H1 (cell line): ENCODE results near the gene ATP6V1C2. TPM values are rescaled to one million over a fixed set of nuclear protein-coding genes. Genes with fewer than 3 reads are reported as not detected.

ENCODE experiments used
- CTCF ChIA-PET: fragments of 300-600 bp; sonication (Branson Sonifier 250); formaldehyde crosslinking; loops from one replicate; lab custom pipeline; 2021; ENCODE audit not compliant: partially characterized antibody; lab: Charles Lee
- POLR2A ChIA-PET: fragments of 300-600 bp; sonication (Branson Sonifier 250); formaldehyde crosslinking; loops from one replicate; lab custom pipeline; 2021; ENCODE audit warnings: inconsistent platforms; ENCODE audit not compliant: partially characterized antibody; lab: Charles Lee
- DNase-seq, 2 experiments: peaks; one replicate each; pipeline versions ENCODE4 v3.0.0 to v3.0.0-alpha.2; 2010 to 2022; ENCODE audit warnings: low spot score in 2 of 2, low read depth in 1 of 2, mixed read lengths in 1 of 2
- FAIRE-seq: peaks from 2 replicates; lab custom pipeline; 2011; peaks lifted over from hg19 to GRCh38; lab: Jason Lieb, UNC
- H2AFZ ChIP-seq: 2 replicates; pipeline ENCODE4 v1.8.1; 2012; ENCODE audit warnings: low read length, inconsistent platforms
- H2AK5ac ChIP-seq: 2 replicates; pipeline ENCODE4 v1.6.1; 2013; ENCODE audit warnings: low read depth, low read length
- H2BK120ac ChIP-seq: replicated peaks from 2 replicates; pipeline ENCODE3; 2013; ENCODE audit warnings: low read depth, low read length, inconsistent platforms
- H2BK12ac ChIP-seq: 2 replicates; pipeline ENCODE4 v1.6.1; 2013; ENCODE audit warnings: low read depth, low read length
- H2BK15ac ChIP-seq: 2 replicates; pipeline ENCODE4 v1.6.1; 2013; ENCODE audit warnings: low read length
- H2BK20ac ChIP-seq: 2 replicates; pipeline ENCODE4 v1.6.1; 2013; ENCODE audit warnings: low read length
- H2BK5ac ChIP-seq: 2 replicates; pipeline ENCODE4 v1.6.1; 2013; ENCODE audit warnings: low read depth, low read length
- H3K14ac ChIP-seq: 2 replicates; pipeline ENCODE4 v1.6.1; 2013; ENCODE audit warnings: inconsistent platforms; ENCODE audit not compliant: insufficient read length
- H3K18ac ChIP-seq: 2 replicates; pipeline ENCODE4 v1.6.1; 2013; ENCODE audit warnings: low read length; ENCODE audit errors: extremely low read depth
- H3K23ac ChIP-seq: 2 replicates; pipeline ENCODE4 v1.6.1; 2013; ENCODE audit warnings: inconsistent platforms; ENCODE audit not compliant: insufficient read length
- H3K23me2 ChIP-seq: 2 replicates; pipeline ENCODE4 v1.6.1; 2013; ENCODE audit warnings: low read depth, low read length
- H3K27ac ChIP-seq: 2 replicates; pipeline ENCODE4 v1.6.1; 2011; ENCODE audit warnings: low read depth, low read length, inconsistent platforms
- H3K27me3 ChIP-seq, 4 experiments: replicated peaks in 1 of 4; 1 replicate in 1 of 4; 2 replicates in 3 of 4; pipeline versions ENCODE4 v1.6.1 to v1.8.1; 2011 to 2013; ENCODE audit warnings: low read length in 3 of 4, mild to moderate bottlenecking in 3 of 4, inconsistent platforms in 2 of 4, mixed read lengths in 2 of 4, moderate library complexity in 1 of 4; ENCODE audit not compliant: control insufficient read depth in 3 of 4, insufficient read depth in 3 of 4; ENCODE audit errors: extremely low read depth in 1 of 4
- H3K36me3 ChIP-seq, 4 experiments: 2 replicates each; pipeline versions ENCODE4 v1.6.1 to v1.8.1; 2011 to 2013; ENCODE audit warnings: mild to moderate bottlenecking in 4 of 4, low read length in 3 of 4, moderate library complexity in 2 of 4, control low read depth in 1 of 4, inconsistent platforms in 1 of 4; ENCODE audit not compliant: insufficient read depth in 4 of 4, control insufficient read depth in 2 of 4
- H3K4ac ChIP-seq: replicated peaks from 2 replicates; pipeline ENCODE3; 2013; ENCODE audit warnings: low read length, low read depth, mixed read lengths, inconsistent platforms; ENCODE audit not compliant: insufficient read length
- H3K4me1 ChIP-seq, 4 experiments: replicated peaks in 1 of 4; 1 replicate in 1 of 4; 2 replicates in 3 of 4; pipeline versions ENCODE4 v1.6.1 to v1.8.1; 2011 to 2013; ENCODE audit warnings: low read length in 3 of 4, inconsistent platforms in 2 of 4, mixed read lengths in 1 of 4; ENCODE audit not compliant: insufficient read depth in 4 of 4, control insufficient read depth in 3 of 4
- H3K4me2 ChIP-seq, 2 experiments: 2 replicates each; pipeline versions ENCODE4 v1.6.1 to v1.8.1; 2011 to 2013; ENCODE audit warnings: low read depth in 2 of 2, low read length in 2 of 2, control low read depth in 1 of 2, inconsistent platforms in 1 of 2, mild to moderate bottlenecking in 1 of 2; ENCODE audit not compliant: insufficient read depth in 1 of 2
- H3K4me3 ChIP-seq, 4 experiments: fragments of 200-600, 300-600 bp in 1 of 4; sonication (generic), shearing (Covaris generic), sonication (Bioruptor Twin) in 1 of 4; 2 replicates each; pipeline versions ENCODE4 v1.5.1 to v1.8.1; 2011 to 2016; ENCODE audit warnings: low read length in 4 of 4, low read depth in 3 of 4, control low read depth in 2 of 4, inconsistent platforms in 2 of 4, mild to moderate bottlenecking in 2 of 4, mixed read lengths in 1 of 4, moderate library complexity in 1 of 4; ENCODE audit not compliant: insufficient read depth in 2 of 4; ENCODE audit errors: extremely low read depth in 1 of 4
- H3K56ac ChIP-seq: replicated peaks from 2 replicates; pipeline ENCODE3; 2013; ENCODE audit warnings: low read depth, mild to moderate bottlenecking, mixed read lengths, low read length, inconsistent platforms; ENCODE audit not compliant: insufficient read length
- H3K79me1 ChIP-seq: 2 replicates; pipeline ENCODE4 v1.6.1; 2013; ENCODE audit warnings: low read depth, low read length, control low read depth
- H3K79me2 ChIP-seq, 2 experiments: 2 replicates each; pipeline versions ENCODE4 v1.6.1 to v1.8.1; 2012 to 2013; ENCODE audit warnings: low read length in 2 of 2, mild to moderate bottlenecking in 2 of 2, inconsistent platforms in 1 of 2; ENCODE audit not compliant: insufficient read depth in 2 of 2, control insufficient read depth in 1 of 2
- H3K9ac ChIP-seq, 4 experiments: replicated peaks in 1 of 4; 1 replicate in 1 of 4; 2 replicates in 3 of 4; pipeline versions ENCODE4 v1.6.1 to v1.8.1; 2011 to 2013; ENCODE audit warnings: low read depth in 3 of 4, low read length in 3 of 4, control low read depth in 2 of 4, mild to moderate bottlenecking in 2 of 4, moderate library complexity in 2 of 4, inconsistent platforms in 1 of 4; ENCODE audit errors: extremely low read depth in 1 of 4
- H3K9me3 ChIP-seq, 2 experiments: 2 replicates each; pipeline versions ENCODE4 v1.6.1 to v1.8.1; 2012 to 2013; ENCODE audit warnings: mild to moderate bottlenecking in 2 of 2, moderate library complexity in 2 of 2, control low read depth in 1 of 2, inconsistent platforms in 1 of 2, low read depth in 1 of 2, low read length in 1 of 2, mixed read lengths in 1 of 2; ENCODE audit not compliant: insufficient read depth in 2 of 2
- H4K20me1 ChIP-seq, 2 experiments: replicated peaks in 1 of 2; 2 replicates each; pipeline versions ENCODE3 to v1.8.1; 2011 to 2013; ENCODE audit warnings: inconsistent platforms in 2 of 2, low read length in 2 of 2, mild to moderate bottlenecking in 1 of 2; ENCODE audit not compliant: insufficient read depth in 2 of 2, control insufficient read depth in 1 of 2
- H4K5ac ChIP-seq: 2 replicates; pipeline ENCODE4 v1.6.1; 2013; ENCODE audit warnings: low read length, low read depth, mixed read lengths, inconsistent platforms; ENCODE audit not compliant: insufficient read length
- H4K8ac ChIP-seq: 2 replicates; pipeline ENCODE4 v1.8.0; 2013; ENCODE audit warnings: mild to moderate bottlenecking, moderate library complexity, low read length, inconsistent platforms; ENCODE audit not compliant: insufficient read depth; ENCODE audit errors: extremely low read depth
- H4K91ac ChIP-seq: replicated peaks from 2 replicates; pipeline ENCODE3; 2013; ENCODE audit warnings: low read length, mixed read lengths, inconsistent platforms; ENCODE audit not compliant: insufficient read length
- CBX5 ChIP-seq: fragments of 300-800, 300-1000 bp; sonication (generic); IDR thresholded peaks from 2 replicates; pipeline ENCODE4 v1.7.1; 2016; ENCODE audit warnings: antibody characterized with exemption, low read length, low read depth
- EP300 ChIP-seq, 2 experiments: IDR thresholded peaks; 1 replicate in 1 of 2; 2 replicates in 1 of 2; pipeline ENCODE4 v1.6.1; 2011 to 2012; ENCODE audit warnings: low read depth in 2 of 2, low read length in 2 of 2, mild to moderate bottlenecking in 2 of 2, borderline replicate concordance in 1 of 2, inconsistent platforms in 1 of 2, moderate library complexity in 1 of 2
- NANOG ChIP-seq: IDR thresholded peaks from 2 replicates; pipeline ENCODE4 v1.6.1; 2011; ENCODE audit warnings: low read length, low read depth, mild to moderate bottlenecking, inconsistent platforms; ENCODE audit not compliant: insufficient read depth, poor library complexity, severe bottlenecking
- POU5F1 ChIP-seq: IDR thresholded peaks from 2 replicates; pipeline ENCODE4 v1.6.1; 2011; ENCODE audit warnings: low read depth, mild to moderate bottlenecking, low read length, moderate library complexity
- RAD21 ChIP-seq, 2 experiments: IDR thresholded peaks in 1 of 2; conservative IDR thresholded peaks in 1 of 2; 2 replicates each; pipeline ENCODE4 v1.6.1; 2011; ENCODE audit warnings: low read depth in 2 of 2, low read length in 2 of 2, improper control_type of control experiment in 1 of 2, inconsistent platforms in 1 of 2, mild to moderate bottlenecking in 1 of 2, moderate library complexity in 1 of 2
- SIN3A ChIP-seq, 2 experiments: IDR thresholded peaks in 1 of 2; conservative IDR thresholded peaks in 1 of 2; 2 replicates each; pipeline ENCODE4 v1.6.1; 2011 to 2012; ENCODE audit warnings: low read length in 2 of 2, improper control_type of control experiment in 1 of 2, low read depth in 1 of 2, mild to moderate bottlenecking in 1 of 2
- SP2 ChIP-seq: IDR thresholded peaks from 2 replicates; pipeline ENCODE4 v1.6.1; 2012; ENCODE audit warnings: mild to moderate bottlenecking, low read length, inconsistent platforms
- TAF1 ChIP-seq: IDR thresholded peaks from 2 replicates; pipeline ENCODE4 v1.6.1; 2011; ENCODE audit warnings: mild to moderate bottlenecking, low read depth, low read length
- YY1 ChIP-seq: IDR thresholded peaks from 2 replicates; pipeline ENCODE4 v1.6.1; 2011; ENCODE audit warnings: low read depth, mild to moderate bottlenecking, low read length
- WGBS, 2 experiments: shearing (Covaris generic) in 1 of 2; methylation state at CpG; one replicate each; pipeline versions ENCODE4 v1.1.6 to v1.1.7; 2013 to 2015; ENCODE audit warnings: low lambda C conversion rate in 2 of 2, mixed read lengths in 2 of 2, inconsistent platforms in 1 of 2, low coverage in 1 of 2, missing lambda C conversion rate in 1 of 2; ENCODE audit not compliant: insufficient replicate concordance in 2 of 2, insufficient coverage in 1 of 2, insufficient read length in 1 of 2; ENCODE audit errors: extremely low coverage in 1 of 2, missing lambda C conversion rate in 1 of 2; 5-methylcytosine and 5-hydroxymethylcytosine counted together
- polyA plus RNA-seq, 7 experiments: library from polyadenylated mRNA; depleted of rRNA in 3 of 7; stranded (reverse) in 5 of 7; unstranded in 2 of 7; fragments of >200 nt in 5 of 7; fragments of 200-250 nt in 2 of 7; gene quantifications; 1 replicate in 5 of 7; 2 replicates in 1 of 7; 4 replicates in 1 of 7; pipeline versions ENCODE4 v1.2.1 to v1.2.3, GENCODE V29; 2011 to 2013; ENCODE audit warnings: missing spikeins in 2 of 7, mixed read lengths in 2 of 7
- total RNA-seq: library from RNA; stranded (reverse); fragmentation: NEBNext Ultra II Directional; extraction: Animal tissue kit (Norgen Biotek cat#: 25700); gene quantifications from 2 replicates; pipeline ENCODE4 v1.2.1, GENCODE V29; 2021
- TF ChIP-seq, protein P1 (sequence below), 3 experiments: IDR thresholded peaks; 1 replicate in 2 of 3; 2 replicates in 1 of 3; pipeline versions ENCODE4 v1.5.1 to v1.6.1; 2011; ENCODE audit warnings: low read length in 3 of 3, mild to moderate bottlenecking in 3 of 3, inconsistent platforms in 2 of 3, low read depth in 1 of 3, moderate library complexity in 1 of 3; ENCODE audit not compliant: insufficient read depth in 1 of 3; ENCODE audit errors: control extremely low read depth in 1 of 3

Gene ATP6V1C2
- total and polyA plus RNA-seq, 2 of the 8 experiments (the other 6 are each of a cell fraction or from before 2014, with no cell fraction given) = 0.29 to 0.74 TPM

DNA sequence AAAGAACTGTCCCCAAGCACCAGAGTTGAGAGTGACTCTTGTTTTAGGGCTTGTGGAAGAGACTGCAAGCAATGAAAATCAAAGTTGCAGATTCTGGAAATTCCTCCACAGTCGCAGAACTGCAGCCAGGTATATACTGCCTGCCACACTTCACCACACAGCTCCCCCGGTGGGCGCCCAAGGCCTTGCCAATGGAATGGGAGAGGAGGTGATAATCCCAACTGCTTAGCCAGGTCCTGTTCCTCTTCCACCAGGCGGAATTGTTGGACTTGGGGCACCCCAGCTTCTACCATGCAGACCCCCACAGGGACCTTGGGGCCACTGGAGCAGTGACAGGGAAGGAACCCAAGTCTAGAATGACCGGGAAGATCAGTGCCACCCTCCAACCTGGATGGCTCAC, 96.0 kb downstream of the ATP6V1C2 start:
- no peak overlapping the region for H2AFZ ChIP-seq
- ChIA-PET POLR2A (interaction anchor here (0.6 kb wide), 1 partner anchor 1270 kb away, joined by 3 read pairs; no protein-coding TSS in a partner anchor), CTCF (interaction anchor here (0.6 to 9.5 kb wide), 15 partner anchors 15 to 1578 kb away, joined by 3 to 112 read pairs (median 4); a partner anchor contains a TSS)
- H3K27me3 ChIP-seq = no peaks in the 10 kb centered on the region; a peak in 2 of 7 replicates
- no peak for FAIRE-seq
- no peaks in the 10 kb centered on the region for H3K9me3 ChIP-seq
- no peak overlapping the region for H3K18ac ChIP-seq
- H3K4me2 ChIP-seq = no peak overlapping the region
- H3K23ac ChIP-seq = no peak overlapping the region
- H4K8ac ChIP-seq = no peak overlapping the region
- H3K79me1 ChIP-seq = no peaks in the 10 kb centered on the region; the same call in 1 of the 2 replicates
- H4K20me1 ChIP-seq = no peaks in the 10 kb centered on the region
- peaks cover 2% of the 10 kb centered on the region; the same call in 1 of the 2 replicates for H3K23me2 ChIP-seq
- no peak overlapping the region for H2BK15ac ChIP-seq
- no peak overlapping the region for H2BK120ac ChIP-seq
- H4K91ac ChIP-seq = no peak overlapping the region
- H3K4me3 ChIP-seq = no peak overlapping the region
- no peak overlapping the region for H3K9ac ChIP-seq
- no peak overlapping the region for H3K4ac ChIP-seq
- no peak overlapping the region for H3K14ac ChIP-seq
- no peak overlapping the region for H2BK5ac ChIP-seq
- H3K36me3 ChIP-seq = no peaks in the 10 kb centered on the region
- 65% methylated on average over 5 of the region's 5 CpGs; no CpG with 5 or more reads in 1 of the 2 experiments for WGBS, 2 experiments
- H2BK20ac ChIP-seq = no peak overlapping the region
- no peaks in the 10 kb centered on the region for H3K79me2 ChIP-seq
- H2BK12ac ChIP-seq = no peak overlapping the region
- H3K56ac ChIP-seq = no peak overlapping the region
- no peak overlapping the region for H4K5ac ChIP-seq
- H3K4me1 ChIP-seq = peaks cover 0 to 8% (median 1%) of the 10 kb centered on the region in 4 experiments; a peak in 6 of 7 replicates
- DNase-seq = peak in 1 of 2 experiments; percentile 69
- no peak overlapping the region for H2AK5ac ChIP-seq
- H3K27ac ChIP-seq = no peak overlapping the region
- TF ChIP-seq RAD21 (IDR thresholded peaks at IDR 0.05 in 1 of 2, conservative IDR thresholded peaks at IDR 0.05 in 1 of 2; ENCODE audit: low read depth in 2 of 2, low read length in 2 of 2) (peak; percentile 8 to 19; a peak in 1 of 4 replicates), SP2 (no peak), SIN3A (conservative IDR thresholded peaks at IDR 0.05 in 1 of 2, IDR thresholded peaks at IDR 0.05 in 1 of 2; ENCODE audit: low read depth in 1 of 2, low read length in 2 of 2) (no peak), YY1 (no peak), EP300 (IDR thresholded peaks at IDR 0.05; ENCODE audit: borderline replicate concordance in 1 of 2, low read depth in 2 of 2, low read length in 2 of 2) (no peak), CBX5 (no peak), NANOG (no peak), POU5F1 (no peak), TAF1 (no peak)
- TF ChIP-seq, protein P1, sequence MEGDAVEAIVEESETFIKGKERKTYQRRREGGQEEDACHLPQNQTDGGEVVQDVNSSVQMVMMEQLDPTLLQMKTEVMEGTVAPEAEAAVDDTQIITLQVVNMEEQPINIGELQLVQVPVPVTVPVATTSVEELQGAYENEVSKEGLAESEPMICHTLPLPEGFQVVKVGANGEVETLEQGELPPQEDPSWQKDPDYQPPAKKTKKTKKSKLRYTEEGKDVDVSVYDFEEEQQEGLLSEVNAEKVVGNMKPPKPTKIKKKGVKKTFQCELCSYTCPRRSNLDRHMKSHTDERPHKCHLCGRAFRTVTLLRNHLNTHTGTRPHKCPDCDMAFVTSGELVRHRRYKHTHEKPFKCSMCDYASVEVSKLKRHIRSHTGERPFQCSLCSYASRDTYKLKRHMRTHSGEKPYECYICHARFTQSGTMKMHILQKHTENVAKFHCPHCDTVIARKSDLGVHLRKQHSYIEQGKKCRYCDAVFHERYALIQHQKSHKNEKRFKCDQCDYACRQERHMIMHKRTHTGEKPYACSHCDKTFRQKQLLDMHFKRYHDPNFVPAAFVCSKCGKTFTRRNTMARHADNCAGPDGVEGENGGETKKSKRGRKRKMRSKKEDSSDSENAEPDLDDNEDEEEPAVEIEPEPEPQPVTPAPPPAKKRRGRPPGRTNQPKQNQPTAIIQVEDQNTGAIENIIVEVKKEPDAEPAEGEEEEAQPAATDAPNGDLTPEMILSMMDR (IDR thresholded peaks at IDR 0.05; ENCODE audit: control extremely low read depth in 1 of 3, insufficient read depth in 1 of 3, low read depth in 1 of 3, low read length in 3 of 3) = peak; percentile 55 to 79 (median 76)
